ENCODE measurements around the gene CKAP5.

GRCh38 chr11:46892109-46892508 lies 46.0 kb upstream of the CKAP5 start:
- TF ChIP-seq CTCF (optimal IDR thresholded peaks at IDR 0.05 in 1 of 3, IDR thresholded peaks at IDR 0.05 in 1 of 3, conservative IDR thresholded peaks at IDR 0.05 in 1 of 3; ENCODE audit: extremely low read depth in 1 of 3, insufficient read depth in 2 of 3, low read length in 3 of 3): no peak
- TF ChIP-seq EZH2 (IDR thresholded peaks at IDR 0.05; ENCODE audit: low read length): no peak
